Upper lobe of left lung (tissue), 6 donors: ENCODE results near the gene TRAPPC11. TPM values are rescaled to one million over a fixed set of nuclear protein-coding genes. Genes with fewer than 3 reads are reported as not detected.

Experiments
- ATAC-seq, 2 donors: fragments of 200-7000 bp; cut with Tn5 transposase; one replicate each; pipeline ENCODE4 v1.9.1; 2022; ENCODE audit warnings: mild to moderate bottlenecking in 2 of 2, moderate library complexity in 2 of 2; ENCODE audit not compliant: low FRiP score in 2 of 2
- DNase-seq, 2 donors: peaks; one replicate each; pipeline ENCODE4 v3.0.0-alpha.2; 2019 to 2020
- H3K27ac ChIP-seq, 4 donors: fragments of 200-600 bp; sonication (generic); one replicate each; pipeline ENCODE4 v1.5.1; 2016 to 2019
- H3K27me3 ChIP-seq, 4 donors: fragments of 200-600 bp; sonication (generic); one replicate each; pipeline ENCODE4 v1.5.1; 2017 to 2019
- H3K36me3 ChIP-seq, 4 donors: fragments of 200-600 bp; sonication (generic); one replicate each; pipeline ENCODE4 v1.5.1; 2016 to 2019
- H3K4me1 ChIP-seq, 4 donors: fragments of 200-600 bp; sonication (generic); one replicate each; pipeline ENCODE4 v1.5.1; 2018 to 2019
- H3K4me3 ChIP-seq, 4 donors: fragments of 200-600 bp; sonication (generic); one replicate each; pipeline ENCODE4 v1.5.1; 2017 to 2019; ENCODE audit warnings: mild to moderate bottlenecking in 2 of 4, moderate library complexity in 1 of 4
- H3K9me3 ChIP-seq, 4 donors: fragments of 200-600 bp; sonication (generic); one replicate each; pipeline ENCODE4 v1.5.1; 2018 to 2019
- EP300 ChIP-seq, 4 donors: sonication (generic); formaldehyde crosslinking; IDR thresholded peaks; one replicate each; pipeline ENCODE4 v1.5.1; 2017; ENCODE audit warnings: antibody characterized with exemption in 4 of 4, control low read depth in 2 of 4
- POLR2A ChIP-seq, 4 donors: fragments of 450-650 bp; IDR thresholded peaks; one replicate each; pipeline ENCODE4 v1.5.1; 2016 to 2017; ENCODE audit warnings: antibody characterized with exemption in 4 of 4, mild to moderate bottlenecking in 2 of 4
- POLR2AphosphoS5 ChIP-seq, 2 donors: sonication (generic); formaldehyde crosslinking; IDR thresholded peaks; one replicate each; pipeline ENCODE4 v1.5.1; 2017; ENCODE audit warnings: antibody characterized with exemption in 2 of 2
- WGBS, 2 donors: methylation state at CpG; one replicate each; pipeline ENCODE4 v1.1.5; 2017 to 2018; 5-methylcytosine and 5-hydroxymethylcytosine counted together
- total RNA-seq, 6 donors: library from RNA; depleted of rRNA in 4 of 6; stranded (reverse); fragments of >200 nt in 4 of 6; gene quantifications; one replicate each; pipeline versions ENCODE4 v1.1.0 to v1.2.1, GENCODE V29; 2016 to 2021
- TF ChIP-seq, protein P1 (sequence below), 6 experiments: fragments of 450-650 bp in 4 of 6; fragments of 200-600 bp in 2 of 6; sonication (generic) in 2 of 6; IDR thresholded peaks; one replicate each; pipeline ENCODE4 v1.5.1; 2016 to 2019; ENCODE audit warnings: antibody characterized with exemption in 6 of 6
- donor health status: DM: no; HTN: no; CAD: no; lungs with moderate emphysema.
- donor health status: DM: no; HTN: yes; CAD: no; lungs with severe emphysema.

The TRAPPC11 gene
- total RNA-seq, 6 donors from 2014 or later: 33.0 to 73.3 (median 39.1) TPM

DNA sequence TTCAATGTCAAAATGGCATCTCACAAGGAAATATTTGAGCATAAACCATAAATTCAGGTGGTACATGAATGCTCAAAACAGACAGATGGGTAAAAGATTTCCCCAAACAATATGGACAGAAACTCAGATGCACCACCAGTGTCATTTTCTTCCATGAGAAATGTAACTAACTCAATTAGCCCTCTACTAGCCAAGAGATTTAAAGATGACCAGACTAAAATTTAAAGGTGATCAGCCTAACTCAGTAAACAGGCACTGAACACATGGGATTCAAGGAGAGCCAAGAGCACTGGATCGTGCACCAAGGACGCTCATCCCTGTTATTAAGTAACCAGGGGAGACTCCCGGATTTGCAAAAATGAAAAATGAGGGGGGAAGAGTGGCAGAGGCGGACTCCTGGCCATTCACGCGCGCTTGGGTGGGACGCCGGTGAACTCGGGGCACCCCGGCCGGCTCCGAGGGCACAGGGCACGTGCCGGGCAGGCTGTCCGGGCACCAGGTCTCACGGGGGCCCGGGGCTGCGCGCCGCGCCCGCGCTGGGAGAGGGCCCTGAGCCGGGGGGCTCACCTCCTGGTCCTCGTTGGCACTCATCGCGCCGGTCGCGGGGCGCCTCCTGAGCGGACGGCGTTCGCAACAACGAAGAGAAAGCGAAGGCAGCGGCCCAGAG, 598 bp upstream of the TRAPPC11 start:
- TF ChIP-seq POLR2AphosphoS5 (IDR thresholded peaks at IDR 0.05) (no peak), POLR2A (IDR thresholded peaks at IDR 0.05) (no peak), EP300 (IDR thresholded peaks at IDR 0.05) (no peak)
- TF ChIP-seq, protein P1, sequence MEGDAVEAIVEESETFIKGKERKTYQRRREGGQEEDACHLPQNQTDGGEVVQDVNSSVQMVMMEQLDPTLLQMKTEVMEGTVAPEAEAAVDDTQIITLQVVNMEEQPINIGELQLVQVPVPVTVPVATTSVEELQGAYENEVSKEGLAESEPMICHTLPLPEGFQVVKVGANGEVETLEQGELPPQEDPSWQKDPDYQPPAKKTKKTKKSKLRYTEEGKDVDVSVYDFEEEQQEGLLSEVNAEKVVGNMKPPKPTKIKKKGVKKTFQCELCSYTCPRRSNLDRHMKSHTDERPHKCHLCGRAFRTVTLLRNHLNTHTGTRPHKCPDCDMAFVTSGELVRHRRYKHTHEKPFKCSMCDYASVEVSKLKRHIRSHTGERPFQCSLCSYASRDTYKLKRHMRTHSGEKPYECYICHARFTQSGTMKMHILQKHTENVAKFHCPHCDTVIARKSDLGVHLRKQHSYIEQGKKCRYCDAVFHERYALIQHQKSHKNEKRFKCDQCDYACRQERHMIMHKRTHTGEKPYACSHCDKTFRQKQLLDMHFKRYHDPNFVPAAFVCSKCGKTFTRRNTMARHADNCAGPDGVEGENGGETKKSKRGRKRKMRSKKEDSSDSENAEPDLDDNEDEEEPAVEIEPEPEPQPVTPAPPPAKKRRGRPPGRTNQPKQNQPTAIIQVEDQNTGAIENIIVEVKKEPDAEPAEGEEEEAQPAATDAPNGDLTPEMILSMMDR (IDR thresholded peaks at IDR 0.05): no peak
- peak; percentile 33 to 91 for DNase-seq

DNA sequence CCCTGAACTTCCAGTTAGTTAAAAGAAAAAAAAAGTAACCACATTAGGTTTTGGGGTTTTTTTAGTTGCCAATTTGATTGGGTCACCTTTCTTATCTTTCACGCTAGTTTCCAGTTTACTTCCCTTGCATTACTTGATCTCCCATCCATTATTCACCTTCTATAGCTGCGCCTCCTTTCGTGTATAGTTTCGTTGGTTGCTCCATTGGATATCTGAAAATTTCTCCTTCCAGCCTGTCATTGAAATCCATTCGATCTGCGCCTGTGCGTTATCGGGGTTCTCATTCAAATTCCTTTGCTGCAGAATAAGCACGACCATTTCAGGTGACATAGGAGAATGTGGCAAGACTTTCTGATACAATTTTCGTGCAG, 764 bp downstream of the TRAPPC11 start:
- Histone ChIP-seq H3K27ac (peak overlapping the region; percentile 94 to 96 (median 94)), H3K4me1 (peaks cover 19 to 27% (median 20%) of the 10 kb centered on the region in 4 donors), H3K9me3 (no peaks in the 10 kb centered on the region), H3K4me3 (peak overlapping the region; percentile 75 to 89 (median 86)), H3K27me3 (no peaks in the 10 kb centered on the region), H3K36me3 (peaks cover 0 to 14% (median 3%) of the 10 kb centered on the region in 4 donors)
- ATAC-seq (no peak), DNase-seq (no peak)
- no peak for TF ChIP-seq POLR2A (IDR thresholded peaks at IDR 0.05)
- no peak for TF ChIP-seq EP300 (IDR thresholded peaks at IDR 0.05)
- no peak for TF ChIP-seq POLR2AphosphoS5 (IDR thresholded peaks at IDR 0.05)
- TF ChIP-seq, protein P1 (IDR thresholded peaks at IDR 0.05): no peak
- WGBS, 2 donors: 7 to 8% methylated on average over 10 of the region's 10 CpGs

More for the DNA sequence above, 598 bp upstream of the TRAPPC11 start:
- peak overlapping the region; percentile 75 to 89 (median 88) for H3K4me3 ChIP-seq
- H3K36me3 ChIP-seq: peaks cover 0 to 12% (median 1%) of the 10 kb centered on the region in 4 donors
- peak overlapping the region; percentile 94 to 96 (median 94) for H3K27ac ChIP-seq
- H3K4me1 ChIP-seq: peaks cover 19 to 27% (median 20%) of the 10 kb centered on the region in 4 donors
- no peaks in the 10 kb centered on the region for H3K9me3 ChIP-seq
- ATAC-seq: peak; percentile 52 to 58
- H3K27me3 ChIP-seq: no peaks in the 10 kb centered on the region
- 0 to 4% methylated on average over 3 to 4 of the region's 39 CpGs for WGBS, 2 donors

DNA sequence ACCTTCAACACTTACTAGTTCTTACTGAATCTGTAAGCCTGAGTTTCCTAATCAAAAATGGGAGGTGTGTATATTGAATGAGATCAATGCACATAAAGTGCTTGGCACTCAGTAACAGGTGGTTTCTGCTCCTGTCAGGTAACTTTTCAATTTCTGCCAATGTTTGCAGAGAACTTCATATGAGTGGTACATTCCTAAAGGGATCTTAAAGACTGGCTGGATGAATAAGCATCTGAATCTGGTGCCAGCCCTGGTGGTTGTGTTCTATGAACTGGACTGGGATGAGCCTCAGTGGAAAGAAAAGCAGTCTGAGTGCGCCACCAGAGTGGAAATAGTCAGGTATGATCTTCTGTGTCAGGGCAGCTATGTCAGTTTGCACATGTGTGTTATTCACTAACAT, 7.0 kb downstream of the TRAPPC11 start:
- no peaks in the 10 kb centered on the region for H3K9me3 ChIP-seq
- DNase-seq (peak in 1 of 2 donors; percentile 40), ATAC-seq (peak in 1 of 2 donors; percentile 26)
- peaks cover 0 to 8% (median 0%) of the 10 kb centered on the region in 4 donors for H3K4me1 ChIP-seq
- H3K4me3 ChIP-seq: no peak overlapping the region
- H3K36me3 ChIP-seq: peaks cover 6 to 73% (median 40%) of the 10 kb centered on the region in 4 donors
- no peaks in the 10 kb centered on the region for H3K27me3 ChIP-seq
- H3K27ac ChIP-seq: no peak overlapping the region
- 73 to 77% methylated on average over 1 of the region's 1 CpG for WGBS, 2 donors
- no peak for TF ChIP-seq EP300 (IDR thresholded peaks at IDR 0.05)
- TF ChIP-seq, protein P1 (IDR thresholded peaks at IDR 0.05): no peak
- TF ChIP-seq POLR2A (IDR thresholded peaks at IDR 0.05): no peak
- TF ChIP-seq POLR2AphosphoS5 (IDR thresholded peaks at IDR 0.05): no peak

DNA sequence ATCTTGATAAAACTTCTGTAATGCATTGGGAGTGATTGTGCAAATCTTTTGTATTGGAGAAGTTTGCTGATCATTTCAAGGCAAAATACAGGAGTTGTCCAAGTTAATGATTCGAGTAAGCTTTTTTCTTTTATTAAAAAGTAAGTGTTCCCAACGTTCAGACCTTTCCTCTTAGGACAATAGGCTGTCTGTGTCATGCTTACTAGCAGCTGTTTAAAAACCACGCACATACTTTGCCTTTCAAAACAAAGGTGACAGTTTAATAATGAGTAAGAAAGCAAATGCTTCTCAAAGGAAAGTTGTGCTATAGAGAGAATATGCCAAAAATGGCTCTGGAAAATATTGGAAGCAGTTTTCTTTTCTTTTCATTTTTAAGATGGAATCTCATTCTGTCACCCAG, 11.2 kb downstream of the TRAPPC11 start:
- no peak for DNase-seq
- 70 to 79% methylated on average over 3 of the region's 3 CpGs for WGBS, 2 donors
- no peaks in the 10 kb centered on the region for H3K27me3 ChIP-seq
- H3K4me3 ChIP-seq: no peak overlapping the region
- peaks cover 6 to 86% (median 39%) of the 10 kb centered on the region in 4 donors for H3K36me3 ChIP-seq
- H3K4me1 ChIP-seq: peaks cover 0 to 5% (median 0%) of the 10 kb centered on the region in 4 donors
- no peaks in the 10 kb centered on the region for H3K9me3 ChIP-seq
- no peak overlapping the region for H3K27ac ChIP-seq
- no peak for ATAC-seq
- TF ChIP-seq EP300 (IDR thresholded peaks at IDR 0.05) (no peak), POLR2AphosphoS5 (IDR thresholded peaks at IDR 0.05) (no peak), POLR2A (IDR thresholded peaks at IDR 0.05) (no peak)
- TF ChIP-seq, protein P1 (IDR thresholded peaks at IDR 0.05): no peak
